A549 (cell line): ENCODE measurements around the gene PPCDC. TPM values are rescaled to one million over a fixed set of nuclear protein-coding genes. Genes with fewer than 3 reads are reported as not detected.

Experiments used
- ATAC-seq, 2 experiments: fragments of 200-7000 bp in 1 of 2; fragments of >200 bp in 1 of 2; cut with Nextera tagmentation in 1 of 2; cut with Tn5 transposase in 1 of 2; 3 replicates each; pipeline versions ENCODE4 v1.8.0 to v1.9.1; 2018 to 2020; ENCODE audit warnings: mild to moderate bottlenecking in 1 of 2, moderate library complexity in 1 of 2
- CTCF ChIA-PET: fragments of 300-600 bp; sonication (Branson Sonifier 250); formaldehyde crosslinking; extraction: SDS; loops from one replicate; lab custom pipeline; 2021; ENCODE audit warnings: antibody characterized with exemption, inconsistent platforms; lab: Yijun Ruan, JAX
- POLR2A ChIA-PET: fragments of 350-600 bp; formaldehyde crosslinking; extraction: SDS; loops from one replicate; lab custom pipeline; 2021; ENCODE audit warnings: antibody characterized with exemption, inconsistent platforms; lab: Yijun Ruan, JAX
- DNase-seq, 2 experiments: peaks; one replicate each; pipeline versions ENCODE4 v3.0.0 to v3.0.0-alpha.2; 2011 to 2016; ENCODE audit warnings: low read depth in 1 of 2, low spot score in 1 of 2
- FAIRE-seq: peaks from 2 replicates; lab custom pipeline; 2011; peaks lifted over from hg19 to GRCh38; lab: Jason Lieb, UNC
- H3K27ac ChIP-seq, 2 experiments: fragments of >200 bp; sonication (Bioruptor Twin); formaldehyde crosslinking; 3 replicates each; pipeline ENCODE4 v1.5.1; 2016 to 2017
- H3K4me1 ChIP-seq: fragments of >200 bp; sonication (Bioruptor Twin); formaldehyde crosslinking; 3 replicates; pipeline ENCODE4 v1.6.1; 2016
- H3K4me2 ChIP-seq: fragments of >200 bp; sonication (Bioruptor Twin); formaldehyde crosslinking; 3 replicates; pipeline ENCODE4 v1.6.1; 2016
- H3K4me3 ChIP-seq: fragments of >200 bp; sonication (Bioruptor Twin); formaldehyde crosslinking; 3 replicates; pipeline ENCODE4 v1.5.1; 2016
- H3K9me3 ChIP-seq: fragments of >200 bp; sonication (Bioruptor Twin); formaldehyde crosslinking; 3 replicates; pipeline ENCODE4 v1.6.1; 2016
- BHLHE40 ChIP-seq: IDR thresholded peaks from 2 replicates; pipeline ENCODE4 v1.6.1; 2012; ENCODE audit warnings: low read depth, low read length, inconsistent platforms
- CBX2 ChIP-seq: fragments of 200-600 bp; sonication (generic); IDR thresholded peaks from 2 replicates; pipeline ENCODE4 v1.6.1; 2016; ENCODE audit warnings: low read depth, mild to moderate bottlenecking, borderline replicate concordance
- CHD4 ChIP-seq: fragments of 200-600 bp; sonication (generic); IDR thresholded peaks from 2 replicates; pipeline ENCODE4 v1.6.1; 2016; ENCODE audit warnings: antibody characterized with exemption, mild to moderate bottlenecking, borderline replicate concordance
- FOSB ChIP-seq: fragments of 250-450 bp; sonication (Bioruptor Pico); IDR thresholded peaks from 2 replicates; pipeline ENCODE4 v1.5.0; 2020; ENCODE audit warnings: mild to moderate bottlenecking, moderate library complexity
- FOXS1 ChIP-seq: fragments of 250-450 bp; sonication (Bioruptor Pico); IDR thresholded peaks from 2 replicates; pipeline ENCODE4 v1.5.0; 2020; ENCODE audit warnings: mild to moderate bottlenecking, moderate library complexity
- GATA3 ChIP-seq: IDR thresholded peaks from 2 replicates; pipeline ENCODE4 v1.6.1; 2012; ENCODE audit warnings: borderline replicate concordance
- HOXB13 ChIP-seq: fragments of 250-450 bp; sonication (Bioruptor Pico); IDR thresholded peaks from 2 replicates; pipeline ENCODE4 v1.5.0; 2020; ENCODE audit warnings: low read depth, mild to moderate bottlenecking, moderate library complexity
- MYC ChIP-seq: IDR thresholded peaks from 2 replicates; pipeline ENCODE4 v1.6.1; 2012; ENCODE audit warnings: mild to moderate bottlenecking, inconsistent platforms, low read length, improper control_type of control experiment, borderline replicate concordance
- PHF8 ChIP-seq: fragments of 200-600 bp; sonication (generic); IDR thresholded peaks from 2 replicates; pipeline ENCODE4 v1.6.1; 2016; ENCODE audit warnings: low read depth, mild to moderate bottlenecking, antibody characterized with exemption, moderate library complexity, borderline replicate concordance
- POLR2AphosphoS2 ChIP-seq: conservative IDR thresholded peaks from 2 replicates; pipeline ENCODE4 v1.6.1; 2012; ENCODE audit warnings: low read length, improper control_type of control experiment, inconsistent platforms
- RNF2 ChIP-seq: fragments of 200-600 bp; sonication (generic); IDR thresholded peaks from 2 replicates; pipeline ENCODE4 v1.6.1; 2016; ENCODE audit warnings: low read depth, mild to moderate bottlenecking, antibody characterized with exemption, moderate library complexity, borderline replicate concordance
- TFCP2L1 ChIP-seq: fragments of 250-450 bp; sonication (Bioruptor Pico); IDR thresholded peaks from 2 replicates; pipeline ENCODE4 v1.5.0; 2021; ENCODE audit warnings: mild to moderate bottlenecking
- WGBS: methylation state at CpG from one replicate; pipeline ENCODE4 v1.1.6; 2017; ENCODE audit errors: missing lambda C conversion rate; 5-methylcytosine and 5-hydroxymethylcytosine counted together
- polyA plus RNA-seq, 4 experiments: library from polyadenylated mRNA; depleted of rRNA in 3 of 4; stranded (reverse); fragments of >200 nt; fragmentation: RNase III in 1 of 4; extraction: RNeasy Plus Mini Kit Qiagen cat#74134 plus additional on column Dnase treatment in 1 of 4; gene quantifications; 2 replicates in 3 of 4; 3 replicates in 1 of 4; pipeline ENCODE4 v1.2.3, GENCODE V29; 2011 to 2017
- TF ChIP-seq, protein P1 (sequence below): IDR thresholded peaks from 2 replicates; pipeline ENCODE4 v1.6.1; 2012; ENCODE audit warnings: low read depth, borderline replicate concordance
- TF ChIP-seq, protein P2 (sequence below): fragments of 250-450 bp; sonication (Bioruptor Pico); IDR thresholded peaks from 2 replicates; pipeline ENCODE4 v1.5.0; 2021; ENCODE audit warnings: mild to moderate bottlenecking, moderate library complexity, borderline replicate concordance
- TF ChIP-seq, protein P3 (sequence below): IDR thresholded peaks from 2 replicates; pipeline ENCODE4 v1.6.1; 2012

Gene PPCDC
- polyA plus RNA-seq, 2 of the 4 experiments (the other 2 are of a cell fraction), result 18.2 to 18.5 TPM

DNA sequence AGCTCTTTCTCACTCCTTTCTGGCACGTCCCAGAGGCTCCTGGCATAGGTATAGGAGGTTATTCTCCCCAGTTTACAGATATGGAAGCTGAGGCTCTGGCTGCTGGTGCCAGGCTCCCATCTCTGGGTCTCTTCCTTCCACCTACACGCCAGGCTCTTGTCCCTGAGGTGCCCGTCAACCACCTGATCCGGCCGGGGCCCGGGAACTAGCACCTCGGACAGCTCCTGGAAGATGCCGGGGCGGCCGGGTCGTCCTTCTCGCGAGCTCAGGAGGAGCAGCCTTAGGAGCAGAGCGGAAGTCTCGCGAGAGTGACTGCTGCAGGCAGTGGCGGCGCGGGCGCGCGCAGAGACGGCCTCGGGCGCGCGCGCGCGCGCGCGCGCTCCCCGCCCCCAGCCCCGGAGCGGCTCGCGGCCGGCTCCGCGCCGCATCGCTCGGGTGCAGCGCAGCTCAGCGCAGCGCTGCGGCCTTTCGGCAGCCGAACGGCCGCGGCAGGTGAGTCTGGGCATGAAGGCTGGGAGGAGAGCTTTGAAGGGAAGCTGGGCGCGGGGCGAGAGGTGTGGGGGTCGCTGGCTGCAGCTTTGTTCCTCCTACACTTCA, 28.1 kb upstream of the PPCDC start, which contains the start of gene SCAMP5 (continued):
- TF ChIP-seq, protein P1, sequence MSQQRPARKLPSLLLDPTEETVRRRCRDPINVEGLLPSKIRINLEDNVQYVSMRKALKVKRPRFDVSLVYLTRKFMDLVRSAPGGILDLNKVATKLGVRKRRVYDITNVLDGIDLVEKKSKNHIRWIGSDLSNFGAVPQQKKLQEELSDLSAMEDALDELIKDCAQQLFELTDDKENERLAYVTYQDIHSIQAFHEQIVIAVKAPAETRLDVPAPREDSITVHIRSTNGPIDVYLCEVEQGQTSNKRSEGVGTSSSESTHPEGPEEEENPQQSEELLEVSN, result no peak
- TF ChIP-seq, protein P2, sequence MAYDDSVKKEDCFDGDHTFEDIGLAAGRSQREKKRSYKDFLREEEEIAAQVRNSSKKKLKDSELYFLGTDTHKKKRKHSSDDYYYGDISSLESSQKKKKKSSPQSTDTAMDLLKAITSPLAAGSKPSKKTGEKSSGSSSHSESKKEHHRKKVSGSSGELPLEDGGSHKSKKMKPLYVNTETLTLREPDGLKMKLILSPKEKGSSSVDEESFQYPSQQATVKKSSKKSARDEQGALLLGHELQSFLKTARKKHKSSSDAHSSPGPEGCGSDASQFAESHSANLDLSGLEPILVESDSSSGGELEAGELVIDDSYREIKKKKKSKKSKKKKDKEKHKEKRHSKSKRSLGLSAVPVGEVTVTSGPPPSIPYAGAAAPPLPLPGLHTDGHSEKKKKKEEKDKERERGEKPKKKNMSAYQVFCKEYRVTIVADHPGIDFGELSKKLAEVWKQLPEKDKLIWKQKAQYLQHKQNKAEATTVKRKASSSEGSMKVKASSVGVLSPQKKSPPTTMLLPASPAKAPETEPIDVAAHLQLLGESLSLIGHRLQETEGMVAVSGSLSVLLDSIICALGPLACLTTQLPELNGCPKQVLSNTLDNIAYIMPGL (CRISPR knock-in tag), result no peak
- TF ChIP-seq MYC, result no peak
- TF ChIP-seq TFCP2L1 (CRISPR knock-in tag), result no peak
- peak; percentile 73 for TF ChIP-seq GATA3

DNA sequence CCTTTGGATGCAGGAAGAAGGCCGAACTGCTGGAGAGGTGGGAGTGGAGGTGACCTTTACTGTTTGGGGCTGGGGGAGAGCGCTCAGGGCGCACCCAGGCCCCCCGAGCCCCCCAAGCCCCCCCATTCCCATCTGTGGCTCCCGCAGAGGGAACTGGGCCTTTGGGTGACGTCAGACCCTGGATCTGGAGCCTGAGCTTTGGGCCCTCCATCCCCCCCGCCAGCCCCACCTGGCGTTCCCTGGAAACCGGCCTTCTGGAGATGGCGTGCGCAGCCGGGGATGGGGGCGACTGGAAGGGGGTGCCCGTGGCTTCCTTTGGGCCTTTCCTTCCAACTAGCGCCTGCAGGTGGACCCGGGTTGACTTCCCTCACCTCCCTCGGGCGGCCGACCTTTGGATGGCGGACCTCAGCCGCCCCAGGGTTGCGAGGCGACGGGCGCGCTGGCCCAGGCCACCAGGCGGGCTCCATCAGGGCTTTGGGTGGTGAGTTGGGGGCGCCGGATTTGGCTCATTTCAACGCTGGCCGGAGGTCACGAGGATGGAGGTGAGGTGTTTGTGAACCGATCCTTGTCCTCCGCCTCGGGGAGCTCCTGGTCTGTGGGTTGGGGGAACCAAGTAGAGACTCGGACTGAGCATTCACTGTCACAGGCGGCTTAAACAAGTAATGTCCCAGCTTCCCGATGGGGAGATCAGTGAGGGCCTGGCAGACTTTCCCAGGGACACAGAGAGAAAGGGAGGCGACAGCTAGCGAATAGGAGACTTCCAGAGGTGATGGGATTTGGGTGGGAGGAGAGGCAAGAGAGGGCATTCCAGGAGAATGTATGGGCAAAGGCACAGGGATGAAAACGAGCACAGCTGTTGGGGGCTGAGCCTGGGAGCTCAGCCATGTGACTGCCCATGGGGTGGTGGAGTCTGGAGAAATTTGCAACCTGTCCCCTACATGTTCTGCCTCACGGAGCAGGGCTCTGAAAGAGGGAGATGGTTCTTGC, 27.3 kb upstream of the PPCDC start:
- POLR2A ChIA-PET, result interaction anchor here (1.3 to 1.8 kb wide), 4 partner anchors 27 to 456 kb away, joined by 3 to 14 read pairs (median 7); partner anchors contain the start of genes PPCDC and RPP25
- Histone ChIP-seq H3K4me3 (peak overlapping the region; percentile 73), H3K27ac (peak overlapping the region; percentile 80 to 89), H3K4me2 (peak overlapping the region; percentile 89), H3K4me1 (peaks cover 7% of the 10 kb centered on the region; the same call in 2 of the 3 replicates), H3K9me3 (no peaks in the 10 kb centered on the region)
- CTCF ChIA-PET, result interaction anchor here (0.8 to 2.8 kb wide), 8 partner anchors 8 to 45 kb away, joined by 3 to 13 read pairs (median 4); partner anchors contain the start of genes PPCDC and RPP25
- TF ChIP-seq FOSB (no peak), FOXS1 (CRISPR knock-in tag) (no peak), TFCP2L1 (CRISPR knock-in tag) (no peak), HOXB13 (no peak), PHF8 (no peak), CHD4 (no peak), POLR2AphosphoS2 (no peak), CBX2 (no peak), BHLHE40 (no peak)
- TF ChIP-seq, protein P3, sequence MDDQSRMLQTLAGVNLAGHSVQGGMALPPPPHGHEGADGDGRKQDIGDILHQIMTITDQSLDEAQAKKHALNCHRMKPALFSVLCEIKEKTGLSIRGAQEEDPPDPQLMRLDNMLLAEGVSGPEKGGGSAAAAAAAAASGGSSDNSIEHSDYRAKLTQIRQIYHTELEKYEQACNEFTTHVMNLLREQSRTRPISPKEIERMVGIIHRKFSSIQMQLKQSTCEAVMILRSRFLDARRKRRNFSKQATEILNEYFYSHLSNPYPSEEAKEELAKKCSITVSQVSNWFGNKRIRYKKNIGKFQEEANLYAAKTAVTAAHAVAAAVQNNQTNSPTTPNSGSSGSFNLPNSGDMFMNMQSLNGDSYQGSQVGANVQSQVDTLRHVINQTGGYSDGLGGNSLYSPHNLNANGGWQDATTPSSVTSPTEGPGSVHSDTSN, result no peak
- WGBS, result 55% methylated on average over 24 of the region's 42 CpGs
- ATAC-seq (no peak; a peak in 2 of 6 replicates), FAIRE-seq (no peak), DNase-seq (no peak)

DNA sequence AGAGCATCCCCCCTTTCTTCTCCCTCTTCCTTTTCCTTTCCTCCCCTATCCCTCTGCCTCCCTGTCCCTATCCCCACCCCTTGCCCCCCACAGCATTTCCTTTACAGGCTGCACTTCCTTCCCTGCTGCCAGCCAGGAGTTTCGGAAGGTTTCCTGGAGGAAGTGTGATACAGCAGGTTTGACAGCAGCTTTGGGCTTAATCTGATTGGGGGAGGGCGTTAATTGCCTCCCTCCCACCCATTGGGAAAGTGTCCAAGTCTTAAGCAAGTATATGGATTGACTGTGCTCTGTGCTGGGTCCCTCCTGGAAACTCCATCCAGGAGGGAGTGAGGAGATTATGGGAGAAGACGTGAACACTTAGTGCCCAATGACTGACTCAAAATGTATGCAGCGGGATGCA, 26.2 kb upstream of the PPCDC start:
- Histone ChIP-seq H3K4me3 (no peak overlapping the region), H3K9me3 (no peaks in the 10 kb centered on the region), H3K4me2 (no peak overlapping the region), H3K4me1 (peaks cover 7% of the 10 kb centered on the region; the same call in 2 of the 3 replicates), H3K27ac (no peak overlapping the region)
- no peak for TF ChIP-seq RNF2
- POLR2A ChIA-PET, result no interaction called here
- 67% methylated on average over 4 of the region's 4 CpGs for WGBS
- no peak for DNase-seq
- CTCF ChIA-PET, result interaction anchor here (1.5 to 2.0 kb wide), 3 partner anchors 9 to 47 kb away, joined by 4 to 6 read pairs (median 5); no protein-coding TSS in a partner anchor
- FAIRE-seq, result no peak
- no peak for ATAC-seq
